ENCODE results near the gene RASSF1.
"Not testable (repeated sequence)": the region's sequence is repeated elsewhere in the genome, so short reads cannot be mapped to it uniquely, and the experiment has no call there.

The RASSF1 gene

GRCh38 chr3:50284121-50284520, 56.5 kb downstream of the RASSF1 start:
- not testable (repeated sequence) for DNase-seq (ENCODE audit: low read depth)

Data from T-helper 22 cell (primary cell).